ENCODE data around the gene HNRNPLL. TPM values are rescaled to one million over a fixed set of nuclear protein-coding genes. Genes with fewer than 3 reads are reported as not detected.
A peak's percentile ranks its signal among the peaks of the same experiment; 100 is the strongest.

Gene HNRNPLL
- polyA plus RNA-seq, 1 of the 3 experiments (the other 2 are of a cell fraction): 24.4 TPM

DNA sequence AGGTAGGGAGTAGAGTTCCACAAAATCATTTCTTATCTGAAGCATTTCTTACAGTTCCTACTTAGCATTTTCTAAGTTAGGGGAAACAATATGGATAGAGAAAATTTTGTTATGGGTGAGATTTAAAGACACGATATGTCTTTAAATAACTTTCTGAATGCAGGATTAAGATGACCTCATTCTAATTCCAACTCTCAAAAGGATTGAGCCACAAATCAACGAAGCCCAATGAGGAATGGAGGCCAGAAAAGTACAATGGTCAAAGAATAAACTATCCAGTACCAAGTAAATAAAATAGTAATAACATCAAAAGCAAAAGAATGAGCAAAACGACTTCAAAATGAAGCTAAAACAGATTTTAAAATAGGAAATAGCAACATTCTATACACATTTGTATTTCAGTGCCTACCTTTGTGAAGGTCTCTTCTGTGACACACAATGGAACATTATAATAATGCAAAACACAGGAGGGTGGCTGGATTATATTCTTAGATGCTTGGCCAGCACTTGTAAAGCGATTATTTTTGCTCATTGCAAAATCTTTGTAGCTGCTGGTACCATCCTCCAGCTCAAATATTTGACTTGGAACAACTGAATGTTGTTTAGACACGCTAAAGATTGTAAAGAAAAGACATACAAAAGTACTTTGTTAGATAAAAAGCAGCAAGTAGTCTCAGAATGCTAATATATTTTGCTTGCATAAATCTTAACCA, 33.8 kb downstream of the HNRNPLL start:
- TF ChIP-seq TEAD4 (IDR thresholded peaks at IDR 0.05; ENCODE audit: borderline replicate concordance, insufficient read depth): no peak
- TF ChIP-seq GABPA (IDR thresholded peaks at IDR 0.05; ENCODE audit: low read depth): no peak
- TF ChIP-seq, protein P1, sequence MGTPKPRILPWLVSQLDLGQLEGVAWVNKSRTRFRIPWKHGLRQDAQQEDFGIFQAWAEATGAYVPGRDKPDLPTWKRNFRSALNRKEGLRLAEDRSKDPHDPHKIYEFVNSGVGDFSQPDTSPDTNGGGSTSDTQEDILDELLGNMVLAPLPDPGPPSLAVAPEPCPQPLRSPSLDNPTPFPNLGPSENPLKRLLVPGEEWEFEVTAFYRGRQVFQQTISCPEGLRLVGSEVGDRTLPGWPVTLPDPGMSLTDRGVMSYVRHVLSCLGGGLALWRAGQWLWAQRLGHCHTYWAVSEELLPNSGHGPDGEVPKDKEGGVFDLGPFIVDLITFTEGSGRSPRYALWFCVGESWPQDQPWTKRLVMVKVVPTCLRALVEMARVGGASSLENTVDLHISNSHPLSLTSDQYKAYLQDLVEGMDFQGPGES (IDR thresholded peaks at IDR 0.05; ENCODE audit: low read depth, low read length): no peak
- no peak for TF ChIP-seq MAX (IDR thresholded peaks at IDR 0.05; ENCODE audit: low read depth)
- no peak for TF ChIP-seq NFIC (IDR thresholded peaks at IDR 0.05; ENCODE audit: borderline replicate concordance)
- TF ChIP-seq, protein P2, sequence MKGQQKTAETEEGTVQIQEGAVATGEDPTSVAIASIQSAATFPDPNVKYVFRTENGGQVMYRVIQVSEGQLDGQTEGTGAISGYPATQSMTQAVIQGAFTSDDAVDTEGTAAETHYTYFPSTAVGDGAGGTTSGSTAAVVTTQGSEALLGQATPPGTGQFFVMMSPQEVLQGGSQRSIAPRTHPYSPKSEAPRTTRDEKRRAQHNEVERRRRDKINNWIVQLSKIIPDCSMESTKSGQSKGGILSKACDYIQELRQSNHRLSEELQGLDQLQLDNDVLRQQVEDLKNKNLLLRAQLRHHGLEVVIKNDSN (IDR thresholded peaks at IDR 0.05; ENCODE audit: borderline replicate concordance, low read depth): no peak
- no peak for TF ChIP-seq EP300 (IDR thresholded peaks at IDR 0.05; ENCODE audit: borderline replicate concordance in 1 of 2, low read depth in 1 of 2, low read length in 1 of 2)
- no peak for TF ChIP-seq FOSL2 (IDR thresholded peaks at IDR 0.05; ENCODE audit: borderline replicate concordance, low read depth)
- no peak for TF ChIP-seq RFX5 (IDR thresholded peaks at IDR 0.05; ENCODE audit: low read length)
- TF ChIP-seq FOXM1 (IDR thresholded peaks at IDR 0.05; ENCODE audit: low read depth): no peak
- TF ChIP-seq MEF2A (IDR thresholded peaks at IDR 0.05; ENCODE audit: borderline replicate concordance, low read depth): no peak
- no peak for TF ChIP-seq GATA2 (CRISPR knock-in tag; IDR thresholded peaks at IDR 0.05)
- TF ChIP-seq TAF1 (IDR thresholded peaks at IDR 0.05; ENCODE audit: borderline replicate concordance, low read depth, low read length): no peak
- no peak for TF ChIP-seq YY1 (IDR thresholded peaks at IDR 0.05; ENCODE audit: low read depth)
- TF ChIP-seq FOXJ3 (CRISPR knock-in tag; IDR thresholded peaks at IDR 0.05): no peak
- no peak for TF ChIP-seq RXRA (IDR thresholded peaks at IDR 0.05; ENCODE audit: borderline replicate concordance, low read depth)
- no peak for TF ChIP-seq SIN3A (IDR thresholded peaks at IDR 0.05; ENCODE audit: borderline replicate concordance, low read depth, low read length)
- TF ChIP-seq SMC3 (IDR thresholded peaks at IDR 0.05; ENCODE audit: low read depth, low read length): no peak
- TF ChIP-seq RAD21 (IDR thresholded peaks at IDR 0.05; ENCODE audit: low read length): no peak
- TF ChIP-seq RCOR1 (IDR thresholded peaks at IDR 0.05; ENCODE audit: low read length): no peak
- WGBS (ENCODE audit: low lambda C conversion rate): 87% methylated on average over 5 of the region's 5 CpGs
- H3K27ac ChIP-seq (ENCODE audit: low read depth in 2 of 2, low read length in 1 of 2): peak overlapping the region in 1 of 2 experiments; percentile 61; a peak in 1 of 4 replicates
- no peak overlapping the region for H3K9ac ChIP-seq
- H3K27me3 ChIP-seq (ENCODE audit: insufficient read depth): no peaks in the 10 kb centered on the region
- H2AFZ ChIP-seq (ENCODE audit: low read depth): no peak overlapping the region
- no peaks in the 10 kb centered on the region for H3K9me3 ChIP-seq
- ChIA-PET POLR2A (interaction anchor here (0.8 to 1.5 kb wide), 2 partner anchors 12 to 182 kb away, joined by 3 to 5 read pairs; partner anchors contain the start of gene SRSF7), CTCF (interaction anchor here (0.7 to 3.8 kb wide), 14 partner anchors 11 to 253 kb away, joined by 3 to 42 read pairs (median 4); partner anchors contain the start of gene HNRNPLL)
- H3K4me1 ChIP-seq (ENCODE audit: control insufficient read depth in 1 of 2, insufficient read depth in 2 of 2, low read depth in 1 of 2, low read length in 1 of 2): peaks cover 2 to 7% of the 10 kb centered on the region in 2 experiments; a peak in 3 of 4 replicates
- H3K36me3 ChIP-seq (replicated peaks in 1 of 2; ENCODE audit: control insufficient read depth in 1 of 2, insufficient read depth in 2 of 2, low read length in 1 of 2): peaks cover 78 to 96% of the 10 kb centered on the region in 2 experiments
- DNase-seq: no peak
- peaks cover 21% of the 10 kb centered on the region for H3F3A ChIP-seq (replicated peaks; ENCODE audit: insufficient read depth)
- no peak overlapping the region for H3K4me2 ChIP-seq
- H3K9me2 ChIP-seq: no peaks in the 10 kb centered on the region
- no peak overlapping the region for H3K4me3 ChIP-seq (ENCODE audit: low read depth in 2 of 2, low read length in 1 of 2)
- H4K20me1 ChIP-seq (ENCODE audit: insufficient read depth): no peaks in the 10 kb centered on the region
- peaks cover 3% of the 10 kb centered on the region; the same call in 1 of the 2 replicates for H3K79me2 ChIP-seq (ENCODE audit: insufficient read depth)

All from SK-N-SH (cell line).